HG03139 (cell line): Measurements from ENCODE around the gene SCLY.
"Not testable (repeated sequence)": the region's sequence is repeated elsewhere in the genome, so short reads cannot be mapped to it uniquely, and the experiment has no call there.

Experiments
- ATAC-seq: cut with Tn5 transposase; IDR thresholded peaks from one replicate; pipeline ENCODE4 v1.9.1; 2021; ENCODE audit not compliant: unreplicated experiment

SCLY gene, protein sequence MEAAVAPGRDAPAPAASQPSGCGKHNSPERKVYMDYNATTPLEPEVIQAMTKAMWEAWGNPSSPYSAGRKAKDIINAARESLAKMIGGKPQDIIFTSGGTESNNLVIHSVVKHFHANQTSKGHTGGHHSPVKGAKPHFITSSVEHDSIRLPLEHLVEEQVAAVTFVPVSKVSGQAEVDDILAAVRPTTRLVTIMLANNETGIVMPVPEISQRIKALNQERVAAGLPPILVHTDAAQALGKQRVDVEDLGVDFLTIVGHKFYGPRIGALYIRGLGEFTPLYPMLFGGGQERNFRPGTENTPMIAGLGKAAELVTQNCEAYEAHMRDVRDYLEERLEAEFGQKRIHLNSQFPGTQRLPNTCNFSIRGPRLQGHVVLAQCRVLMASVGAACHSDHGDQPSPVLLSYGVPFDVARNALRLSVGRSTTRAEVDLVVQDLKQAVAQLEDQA

DNA sequence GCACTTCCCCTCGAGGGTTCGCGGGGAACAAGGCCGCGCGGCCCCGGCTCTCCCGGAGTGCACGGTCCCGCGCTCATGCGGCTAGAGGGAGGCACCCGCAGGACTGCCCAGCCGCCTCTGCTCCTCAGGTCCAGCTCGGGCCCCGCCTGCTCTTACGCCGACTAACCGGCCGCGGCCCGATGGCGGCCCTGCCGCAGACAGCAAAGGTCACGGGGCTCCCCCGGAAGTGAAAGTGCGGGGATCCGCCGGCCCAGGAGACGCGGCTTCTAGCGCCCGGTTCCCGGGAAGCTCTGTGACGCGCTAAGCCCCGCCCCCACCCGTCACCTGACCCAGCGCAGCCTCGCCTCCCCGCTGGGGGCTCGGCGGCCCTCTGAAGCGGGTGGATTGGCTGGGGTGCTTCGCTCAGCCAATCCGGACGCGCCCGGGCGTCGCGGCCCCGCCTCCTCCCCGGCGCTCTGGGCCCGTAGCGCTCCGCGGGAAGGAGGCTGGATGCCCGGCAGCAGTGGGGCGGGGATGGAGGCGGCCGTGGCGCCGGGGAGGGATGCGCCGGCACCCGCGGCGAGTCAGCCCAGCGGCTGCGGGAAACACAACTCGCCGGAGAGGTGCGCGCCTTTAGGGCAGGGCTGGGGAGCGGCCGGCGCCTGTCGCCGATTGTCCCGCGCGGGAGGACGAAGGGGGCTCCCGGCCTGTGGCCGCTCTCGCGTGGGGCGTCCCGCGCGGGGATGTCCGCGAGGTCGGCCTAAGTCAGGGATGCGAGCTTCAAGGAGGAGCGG, at the start of gene SCLY:
Gene SCLY (plus strand): TSS at position 460 of the 773 bp plus-strand sequence. CDS start 54 bp downstream, at position 514.
- ATAC-seq, result peak; percentile 91

DNA sequence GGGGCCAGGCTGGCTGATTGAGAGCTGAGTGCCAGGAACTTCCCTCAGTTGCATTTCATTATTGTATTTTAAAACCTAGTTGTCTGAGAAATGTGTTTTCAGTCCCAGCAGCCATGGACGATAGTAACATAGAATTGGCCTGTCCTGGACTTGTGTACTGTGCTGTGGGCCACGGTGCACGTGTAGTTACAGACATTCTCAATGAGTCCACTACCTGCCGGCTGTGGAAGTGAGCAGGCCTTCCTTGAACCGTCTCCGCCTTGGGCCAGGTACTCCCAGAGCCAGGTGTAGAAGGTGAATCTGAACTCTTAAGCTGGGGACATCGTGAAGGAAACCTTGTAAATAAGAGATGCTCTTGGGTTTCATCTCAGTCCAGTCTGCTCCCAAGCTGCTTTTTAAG, 47.0 kb upstream of the SCLY start:
- no peak for ATAC-seq

DNA sequence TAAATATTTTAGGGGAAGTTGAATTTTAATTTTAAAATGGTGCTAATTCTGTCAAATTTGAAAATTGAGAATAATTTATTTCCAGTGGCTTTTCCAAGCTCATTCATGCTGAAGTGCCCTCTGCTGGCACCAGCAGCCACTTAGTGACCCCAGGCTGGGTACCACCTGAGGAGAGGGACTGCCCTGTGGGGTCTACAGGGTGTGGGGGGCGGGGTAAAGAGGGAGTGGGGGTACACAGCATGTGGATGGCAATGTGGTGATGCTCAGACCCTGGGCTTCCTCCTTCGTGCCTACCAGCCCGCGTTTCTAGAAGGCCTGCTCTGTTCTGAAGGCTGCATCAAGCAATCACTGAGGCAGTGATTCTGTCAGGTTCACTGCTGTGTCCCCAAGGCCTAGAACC, 45.1 kb upstream of the SCLY start:
- no peak for ATAC-seq

DNA sequence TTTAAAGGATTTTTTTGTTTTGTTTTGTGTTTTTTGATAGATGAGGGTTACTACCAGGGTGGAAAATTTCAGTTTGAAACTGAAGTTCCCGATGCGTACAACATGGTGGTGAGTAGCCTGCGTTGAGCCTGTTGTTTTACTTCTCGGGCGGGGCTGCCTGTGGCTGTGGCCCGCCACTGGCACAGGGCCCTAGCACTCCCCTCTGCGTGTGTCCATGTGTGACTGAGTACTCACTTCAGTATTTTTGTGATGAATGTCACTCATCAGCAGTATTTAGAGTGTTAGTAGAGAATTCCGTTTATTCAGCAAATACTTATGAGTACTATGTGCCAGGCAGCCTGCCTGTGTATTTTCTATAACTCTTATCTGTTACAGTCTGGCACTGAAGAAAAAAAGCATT, 44.3 kb upstream of the SCLY start:
- no peak for ATAC-seq

DNA sequence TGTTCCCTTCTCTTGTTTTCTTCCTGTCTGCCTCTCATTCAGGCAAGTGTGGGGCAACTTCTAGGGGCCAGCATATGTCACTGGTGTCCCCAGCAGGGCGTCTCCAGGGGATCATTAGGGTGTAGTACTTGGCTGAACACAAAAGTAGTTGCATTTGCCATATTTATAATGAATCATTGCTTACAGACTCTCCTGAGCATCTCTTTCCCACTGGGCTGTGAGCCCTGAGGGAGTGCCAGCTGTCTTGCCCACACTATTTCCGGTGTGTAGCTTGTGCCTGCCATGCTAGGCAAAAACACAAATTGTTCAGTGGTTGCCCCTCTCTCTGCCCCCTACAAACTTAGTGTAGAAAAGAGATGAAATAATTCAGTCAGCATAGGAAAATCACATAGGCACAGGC, 40.8 kb upstream of the SCLY start:
- no peak for ATAC-seq

DNA sequence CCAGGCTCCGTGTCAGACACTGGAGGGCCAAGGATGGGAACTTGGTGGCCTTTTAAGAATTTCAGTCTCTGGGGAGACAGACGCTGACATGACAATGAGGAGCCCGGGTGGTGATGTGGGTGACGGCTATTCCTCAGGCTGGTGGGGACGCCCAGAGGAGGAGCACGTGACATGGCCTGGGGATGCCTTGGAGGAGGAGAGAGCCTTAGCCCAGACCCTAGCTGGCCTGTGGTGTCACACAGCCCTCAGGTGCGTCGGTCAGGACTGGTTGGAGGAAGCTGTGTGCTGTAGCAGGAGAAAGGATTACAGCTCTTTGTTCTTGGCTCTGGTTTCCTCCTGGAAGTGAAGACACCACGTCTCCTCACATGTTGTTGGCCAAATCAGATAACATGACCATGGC, 40.0 kb upstream of the SCLY start:
- ATAC-seq, result no peak

DNA sequence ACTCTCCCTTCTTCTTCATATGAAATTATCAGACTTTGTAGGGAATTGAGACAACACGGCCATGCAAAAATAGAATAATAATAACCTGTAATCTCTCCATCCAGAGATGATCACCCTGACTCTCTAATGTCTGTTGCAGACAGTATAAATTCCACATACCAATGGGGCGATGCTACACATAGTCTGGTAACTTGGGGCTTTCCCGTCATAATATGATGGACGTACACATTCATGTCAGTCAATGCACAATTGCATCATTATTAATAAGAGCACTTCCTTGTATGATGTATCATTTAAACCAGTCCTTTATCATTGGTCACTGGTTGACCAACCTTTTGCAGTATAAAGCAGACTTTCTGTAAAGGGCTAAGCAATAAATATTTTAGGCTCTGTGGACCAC, 39.5 kb upstream of the SCLY start:
- ATAC-seq, result no peak

DNA sequence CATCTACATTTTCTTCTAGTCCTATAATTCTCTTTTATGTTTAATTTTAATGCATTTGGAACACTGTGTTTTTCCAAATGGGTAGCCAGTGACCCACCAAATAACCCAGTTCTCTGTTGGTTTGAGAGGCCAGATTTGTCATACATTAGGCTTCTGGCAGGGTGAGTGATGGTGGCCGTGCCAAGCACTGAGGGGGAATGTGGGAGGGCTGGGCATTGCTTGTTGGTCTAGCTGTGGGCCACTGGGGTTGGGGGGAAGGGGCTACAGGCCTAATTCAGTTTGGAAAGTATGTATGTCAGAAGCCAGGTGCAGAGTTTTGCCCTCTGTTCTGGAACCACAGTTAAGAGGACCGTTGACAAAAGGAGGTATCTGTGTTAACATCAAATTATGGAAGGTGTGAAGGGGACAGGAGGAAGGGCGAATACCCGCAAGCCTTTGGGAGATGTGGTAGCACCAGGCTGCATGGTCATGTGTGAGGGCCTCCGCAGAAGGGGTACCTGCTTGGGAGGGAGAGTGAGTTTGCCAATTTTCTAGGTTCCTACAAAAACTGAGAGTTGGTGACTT, 38.1 kb upstream of the SCLY start:
- no peak for ATAC-seq

DNA sequence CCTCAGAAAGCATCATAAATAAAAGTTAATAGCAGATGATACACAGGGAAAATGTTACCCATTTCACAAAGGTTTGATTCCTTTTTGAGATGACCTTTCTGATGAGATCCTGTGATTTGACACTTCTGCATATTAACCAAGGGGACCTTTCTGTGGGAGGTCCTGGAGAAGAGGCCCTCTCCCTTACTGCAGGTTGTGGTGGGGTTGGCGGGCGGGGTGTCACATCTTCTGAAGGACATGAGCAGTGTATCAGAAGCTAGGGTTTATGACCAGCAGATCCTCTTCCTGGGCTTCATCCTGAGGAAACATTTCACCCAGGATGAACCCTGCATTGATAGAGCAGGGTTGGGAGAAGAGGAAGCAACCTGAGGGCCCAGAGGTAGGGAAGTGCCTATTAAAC, 37.2 kb upstream of the SCLY start:
- no peak for ATAC-seq

DNA sequence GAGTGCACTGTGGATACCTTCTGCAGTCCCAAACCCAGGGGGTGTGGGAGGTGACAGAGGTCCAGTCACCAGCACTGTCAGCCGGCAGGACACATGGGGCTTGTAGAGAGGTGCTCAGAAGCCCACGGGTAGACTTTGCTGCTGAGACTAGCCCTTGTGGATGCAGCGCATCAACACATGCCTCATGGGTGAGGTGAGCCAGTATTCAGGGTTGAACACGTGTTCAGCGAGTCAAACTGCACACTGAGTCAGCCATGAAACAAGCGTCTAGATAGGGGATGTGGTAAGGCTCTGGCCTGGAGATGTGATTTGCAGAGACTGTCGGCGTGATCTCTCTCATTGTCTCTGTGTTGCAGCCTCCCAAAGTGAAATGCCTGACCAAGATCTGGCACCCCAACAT, 35.8 kb upstream of the SCLY start:
- no peak for ATAC-seq

DNA sequence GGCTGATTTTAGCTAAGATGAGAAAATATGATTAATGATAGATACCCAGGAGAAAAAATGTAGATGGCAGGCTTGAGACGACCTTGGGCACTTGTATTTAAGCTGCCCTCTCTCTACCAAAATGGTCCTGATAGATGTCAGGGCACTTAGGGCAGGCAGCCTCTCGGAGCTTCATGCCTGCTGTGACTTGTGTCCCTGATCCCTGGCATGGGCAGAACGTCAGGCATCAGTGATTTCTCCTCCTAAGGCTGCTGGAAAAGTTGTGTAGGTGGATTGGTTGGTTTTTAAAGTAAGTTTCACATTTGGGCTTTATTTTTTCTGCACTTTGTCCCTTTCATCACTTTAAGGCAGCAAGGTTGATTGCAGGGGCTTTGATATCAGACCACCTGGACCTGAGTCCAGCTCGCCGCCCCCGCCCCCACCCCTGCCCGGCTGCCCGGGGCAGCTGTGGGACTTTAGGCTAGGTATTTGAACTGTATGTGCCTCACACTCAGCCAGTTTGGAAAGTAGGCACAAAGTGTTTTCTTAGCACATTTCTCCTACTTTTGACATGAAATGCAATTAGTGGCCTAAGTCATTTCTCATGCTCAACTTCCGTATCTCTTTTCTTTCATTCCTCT, 35.0 kb upstream of the SCLY start:
- no peak for ATAC-seq

DNA sequence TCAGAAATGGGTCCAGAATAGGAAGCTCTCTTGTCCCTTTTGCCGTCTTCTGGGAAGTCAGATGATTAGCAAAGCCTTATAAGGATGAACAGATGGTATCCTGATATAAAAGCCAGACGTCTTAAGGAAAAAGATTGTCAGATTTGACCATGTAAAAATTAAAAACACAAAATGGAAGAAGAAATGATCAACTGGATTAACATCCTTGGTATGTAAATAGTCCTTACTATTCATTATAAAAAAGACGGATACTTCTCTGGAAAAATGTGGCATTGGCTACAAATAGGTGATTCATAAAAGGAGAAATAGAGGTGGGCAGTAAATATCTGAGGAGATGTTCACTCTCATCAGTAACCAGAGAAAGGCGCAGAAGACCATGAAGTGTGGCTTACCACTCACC, 33.7 kb upstream of the SCLY start:
- no peak for ATAC-seq

DNA sequence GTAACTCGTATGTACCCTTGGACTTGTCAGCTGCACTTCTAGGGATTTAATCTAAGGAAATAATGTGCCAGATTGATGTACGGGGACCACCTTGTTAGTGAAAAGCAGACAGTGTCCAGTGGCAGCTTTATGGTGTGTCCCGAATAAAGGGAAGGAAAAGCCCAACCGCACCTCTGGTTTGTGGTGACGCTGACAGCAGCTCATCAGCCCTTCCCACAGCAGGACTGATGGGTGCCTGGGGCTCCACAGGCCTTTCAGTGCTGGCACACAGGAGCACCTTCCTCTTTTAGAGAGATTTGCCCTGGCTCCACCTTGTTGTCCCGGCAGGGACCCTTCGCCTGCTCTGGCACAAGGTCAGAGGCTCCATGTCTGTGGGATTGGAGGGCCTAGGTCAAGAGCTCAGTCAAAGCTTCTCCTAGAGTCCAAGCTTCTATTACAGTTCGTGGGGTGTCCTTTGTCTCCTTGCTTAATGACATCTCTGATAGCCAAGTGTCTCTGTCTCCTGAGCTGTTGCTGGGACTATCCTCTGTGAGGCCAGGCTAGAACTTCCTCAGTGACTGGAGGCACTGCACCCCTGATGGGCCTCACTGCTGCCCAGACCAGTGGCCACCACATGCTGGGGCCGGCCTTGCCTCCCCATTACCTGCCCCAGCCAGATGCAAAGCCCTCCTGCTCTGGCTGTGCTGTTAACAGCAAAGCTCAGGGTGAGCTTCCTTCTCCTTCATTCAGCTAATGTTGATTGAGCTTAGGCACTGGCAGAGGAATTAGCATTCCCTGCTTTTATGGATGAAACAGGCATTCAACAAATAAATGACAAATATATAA, 33.0 kb upstream of the SCLY start:
- no peak for ATAC-seq

DNA sequence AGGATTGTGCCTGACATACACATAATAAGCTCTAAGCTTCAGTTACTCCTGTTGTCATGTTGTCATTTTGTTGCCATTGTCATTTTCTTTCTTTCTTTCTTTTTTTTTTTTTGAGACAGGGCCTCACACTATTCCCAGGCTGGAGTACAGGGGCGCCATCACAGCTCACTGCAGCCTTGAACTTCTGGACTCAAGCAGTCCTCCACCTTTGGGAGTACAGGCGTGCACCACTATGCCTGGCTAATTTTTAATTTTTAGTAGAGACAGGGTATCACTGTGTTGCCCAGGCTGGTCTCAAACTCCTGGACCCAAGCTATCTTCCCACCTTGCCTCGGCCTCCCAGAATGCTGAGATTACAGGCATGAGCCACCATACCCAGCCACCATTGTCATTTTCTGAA, 30.9 kb upstream of the SCLY start:
- ATAC-seq, result no peak

DNA sequence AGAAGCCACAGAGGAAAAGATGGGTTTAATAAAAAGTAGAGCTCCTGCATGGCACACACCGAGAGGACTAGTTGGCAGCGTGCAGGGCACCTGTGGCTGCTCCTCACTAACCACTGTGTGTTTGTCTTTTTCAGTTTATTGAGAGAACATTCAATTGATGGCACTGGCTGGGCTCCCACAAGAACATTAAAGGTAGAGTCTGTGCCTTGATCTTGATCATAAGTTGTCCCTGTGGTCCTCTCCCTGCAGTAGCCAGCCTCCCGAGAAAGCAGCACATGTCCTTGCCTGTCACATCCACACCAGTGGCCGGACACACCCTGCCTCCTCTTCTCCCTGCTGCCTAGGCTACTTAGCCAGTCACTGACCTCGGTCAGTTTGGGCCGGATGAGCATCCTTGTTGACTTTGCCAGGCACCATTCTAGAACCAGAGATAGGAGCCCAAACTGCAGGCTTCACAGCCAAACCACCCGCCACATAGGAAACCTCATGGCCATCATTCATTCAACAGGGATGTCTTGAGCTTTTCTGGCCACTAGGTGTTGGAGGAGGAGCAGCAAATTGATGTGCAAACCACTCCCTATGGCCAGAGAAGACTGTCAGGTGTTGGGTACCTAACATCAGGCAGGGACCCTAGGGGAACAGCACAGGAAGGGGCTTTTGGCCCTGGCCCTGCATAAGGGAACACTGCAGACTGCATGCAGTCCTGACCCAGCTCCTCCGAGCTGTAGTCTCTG, 30.2 kb upstream of the SCLY start:
- no peak for ATAC-seq

DNA sequence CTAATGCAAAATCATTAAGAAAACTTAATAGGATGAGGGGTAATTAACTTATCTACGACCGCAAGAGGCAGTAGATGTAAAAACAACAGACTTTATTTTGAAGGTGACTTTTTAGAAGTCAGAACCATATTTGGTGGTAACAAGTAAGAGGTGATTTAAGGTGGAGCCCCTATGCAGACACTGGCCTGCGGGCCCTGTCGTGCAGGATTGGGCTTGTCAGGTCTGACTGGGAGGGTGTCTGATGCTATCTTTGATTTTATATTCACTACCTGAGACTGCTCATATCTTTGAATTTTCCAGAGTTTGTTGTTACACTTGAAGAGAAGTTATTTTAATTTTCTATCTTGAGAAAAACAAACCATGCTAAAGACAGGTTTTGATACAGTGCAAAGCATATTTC, 29.1 kb upstream of the SCLY start:
- no peak for ATAC-seq

DNA sequence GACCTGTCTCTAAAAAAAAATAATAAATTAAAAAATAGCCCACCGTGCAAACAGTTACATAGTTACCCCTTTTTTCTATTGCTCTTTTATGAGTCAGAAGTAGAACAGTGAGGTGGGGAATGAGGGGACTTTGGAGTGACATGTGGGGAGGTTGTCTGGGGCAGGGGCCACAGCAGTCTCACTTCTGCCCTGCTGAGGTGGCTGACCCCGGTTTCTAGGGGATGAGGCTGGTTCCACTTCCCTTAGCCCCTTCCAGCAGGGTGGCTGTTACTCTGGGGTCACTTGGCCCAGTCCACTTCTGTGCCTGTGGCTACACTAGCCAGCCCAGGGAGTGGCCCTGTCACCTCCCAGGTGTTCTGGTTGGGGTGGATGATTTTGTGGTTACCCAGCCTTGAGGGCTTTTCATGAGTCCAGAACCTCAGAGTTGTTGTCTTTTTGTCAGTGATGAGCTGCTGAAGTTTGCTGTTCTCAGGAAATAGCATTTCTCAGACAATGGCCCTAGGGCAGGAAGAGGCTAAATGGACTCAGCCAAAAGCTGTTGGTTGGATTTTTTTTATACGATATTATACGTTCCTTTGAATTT, 28.0 kb upstream of the SCLY start:
- no peak for ATAC-seq

DNA sequence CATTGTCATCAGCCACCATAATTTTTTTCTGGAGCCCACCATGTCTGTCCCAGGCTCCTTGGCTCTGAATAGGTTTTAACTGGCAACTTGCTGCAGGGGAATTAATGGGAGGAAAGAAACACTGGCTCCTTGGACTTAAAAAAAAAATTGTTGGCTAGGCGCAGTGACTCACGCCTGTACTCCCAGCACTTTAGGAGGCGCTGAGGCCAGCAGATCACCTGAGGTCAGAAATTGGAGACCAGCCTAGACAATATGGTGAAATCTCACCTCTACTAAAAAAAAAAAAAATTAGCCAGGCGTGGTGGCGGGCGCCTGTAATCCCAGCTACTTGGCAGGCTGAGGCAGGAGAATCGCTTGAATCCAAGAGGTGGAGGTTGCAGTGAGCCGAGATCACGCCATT, 26.8 kb upstream of the SCLY start:
- ATAC-seq, result not testable (repeated sequence)

DNA sequence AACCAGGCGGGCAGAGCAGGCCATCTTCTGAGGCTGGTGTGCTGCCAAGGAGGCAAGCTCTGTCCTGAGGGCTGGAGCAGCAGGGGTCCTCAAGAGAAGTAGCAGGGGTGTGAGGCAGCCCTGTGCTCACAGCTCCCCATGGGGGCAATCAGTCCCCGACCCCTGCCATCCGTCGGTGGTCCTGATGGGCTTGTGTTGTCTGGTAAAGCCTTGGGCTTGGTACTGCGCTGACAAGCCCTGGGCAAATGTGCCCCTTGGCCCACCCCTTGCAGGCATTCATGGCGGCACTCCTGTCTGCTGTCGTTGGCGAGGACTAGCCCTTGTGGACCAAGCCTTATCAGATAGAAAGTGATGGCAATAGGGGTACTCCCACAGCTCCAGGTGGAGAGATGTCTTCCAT, 22.6 kb upstream of the SCLY start:
- no peak for ATAC-seq

DNA sequence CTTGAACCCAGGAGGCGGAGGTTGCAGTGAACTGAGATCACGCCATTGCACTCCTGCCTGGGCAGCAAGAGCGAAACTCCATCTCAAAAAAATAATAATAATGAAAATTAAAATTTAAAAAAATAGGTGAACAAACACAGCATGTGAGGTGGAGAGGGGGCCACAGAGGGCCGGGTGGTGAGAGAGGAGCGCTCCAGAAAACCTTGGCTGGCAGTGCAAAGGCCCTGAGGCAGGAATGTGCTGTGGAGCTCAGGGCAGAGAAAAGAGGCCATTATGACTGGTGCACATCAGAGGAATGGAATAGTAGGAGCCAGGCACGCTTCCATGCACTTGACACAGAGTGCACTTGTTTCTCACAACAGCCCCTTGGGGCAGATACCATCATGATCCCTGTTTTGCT, 21.6 kb upstream of the SCLY start:
- ATAC-seq, result no peak
